Cerebellar cortex (tissue), 1 donor: ENCODE data around the gene PCDHA1.
A peak's percentile ranks its signal among the peaks of the same experiment; 100 is the strongest.

Experiments used
- DNase-seq: peaks from one replicate; pipeline ENCODE4 v3.0.0-alpha.2; 2015; ENCODE audit warnings: low spot score

Gene PCDHA1

DNA sequence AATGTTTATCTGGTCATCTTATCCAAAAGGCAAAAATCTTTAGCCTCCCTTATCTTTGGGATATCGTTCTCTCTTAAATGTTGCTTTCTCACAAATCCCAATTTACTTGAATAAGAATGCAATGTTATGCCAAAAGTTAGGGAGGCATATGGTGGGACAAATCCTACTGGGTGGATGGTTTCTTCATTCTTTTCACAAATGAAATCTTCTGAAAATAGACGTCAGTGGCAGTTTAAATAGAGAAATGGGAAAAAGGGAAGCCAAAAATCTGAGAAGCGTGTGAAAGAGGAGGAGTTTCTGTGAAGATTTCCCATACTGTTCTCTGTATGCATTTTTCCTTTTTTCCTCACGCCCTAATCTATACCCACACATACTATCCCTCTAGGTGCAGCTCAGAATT is 137.7 kb downstream of the PCDHA1 start:
- peak; percentile 11 for DNase-seq

DNA sequence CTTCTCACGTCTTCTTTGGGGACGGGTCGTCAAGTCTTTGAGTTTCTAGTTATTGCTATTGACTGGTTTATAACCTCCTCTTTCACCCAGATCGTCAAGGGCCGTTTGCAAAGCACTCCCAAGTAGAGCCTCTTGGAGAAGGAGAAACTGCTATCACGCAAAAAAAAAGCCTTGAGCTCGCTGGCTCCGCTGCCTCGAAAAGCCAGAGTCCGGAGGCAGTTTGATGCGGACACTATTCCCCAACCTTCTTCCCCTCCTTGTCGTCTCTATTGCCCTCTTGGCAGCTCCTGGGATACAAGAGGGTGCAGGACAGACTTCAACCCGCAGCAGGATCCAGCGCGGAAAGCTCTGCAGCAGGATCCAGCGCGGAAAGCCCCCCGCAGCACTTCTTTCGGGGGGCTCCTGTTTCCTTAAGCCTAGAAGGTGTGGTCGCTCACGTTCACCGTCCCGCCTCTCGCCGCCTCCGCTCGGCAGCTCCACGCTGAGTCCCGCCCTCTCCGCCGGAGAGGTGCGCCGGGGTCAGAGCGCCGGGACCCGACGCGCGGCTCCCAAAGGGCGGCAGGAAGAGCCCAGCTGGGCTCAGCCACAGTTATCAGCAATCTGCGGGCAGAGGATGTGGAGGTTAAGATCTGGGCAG is 140.0 kb downstream of the PCDHA1 start, which contains the start of gene PCDHAC1:
PCDHAC1 (plus strand) TSS at position 494 of the 637 bp plus-strand sequence. CDS start 594 bp downstream, outside the sequence.
- peak; percentile 51 for DNase-seq

DNA sequence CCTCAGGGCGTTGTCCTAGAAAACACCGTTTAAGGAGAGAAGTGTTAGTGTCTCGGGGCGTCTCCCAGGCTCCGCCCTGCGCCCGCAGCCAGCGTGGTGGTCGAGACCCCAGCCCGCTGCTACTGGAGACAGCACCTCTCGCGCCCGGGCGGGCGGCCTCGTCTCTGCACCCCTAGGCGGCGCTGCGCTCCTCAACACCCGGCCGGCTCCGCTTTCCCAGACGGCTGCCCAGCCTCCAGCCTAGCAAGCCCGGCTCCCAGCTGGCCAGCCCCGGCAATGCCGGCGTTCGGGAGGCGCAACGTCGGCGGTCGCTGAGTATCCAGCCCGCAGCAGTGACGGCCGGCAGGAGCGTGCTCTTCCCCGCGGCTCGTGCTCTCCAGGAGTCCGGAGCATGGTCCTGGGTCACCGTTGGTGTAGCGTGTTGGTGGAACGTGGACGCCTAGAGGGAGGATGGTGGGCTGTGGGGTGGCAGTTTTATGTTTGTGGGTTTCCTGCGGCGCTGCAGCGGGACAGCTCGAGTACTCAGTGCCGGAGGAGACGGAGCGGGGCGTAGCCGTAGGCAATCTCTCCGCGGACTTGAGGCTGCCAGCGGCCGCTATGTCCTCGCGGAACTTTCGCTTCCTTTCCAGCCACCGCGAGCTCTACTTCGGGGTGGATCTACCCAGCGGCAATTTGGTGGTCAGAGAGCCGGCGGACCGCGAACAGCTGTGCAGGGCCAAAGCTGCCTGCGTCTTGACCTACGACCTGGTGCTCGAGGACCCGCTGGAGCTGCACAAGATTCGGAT is 140.7 kb downstream of the PCDHA1 start:
- peak; percentile 83 for DNase-seq

DNA sequence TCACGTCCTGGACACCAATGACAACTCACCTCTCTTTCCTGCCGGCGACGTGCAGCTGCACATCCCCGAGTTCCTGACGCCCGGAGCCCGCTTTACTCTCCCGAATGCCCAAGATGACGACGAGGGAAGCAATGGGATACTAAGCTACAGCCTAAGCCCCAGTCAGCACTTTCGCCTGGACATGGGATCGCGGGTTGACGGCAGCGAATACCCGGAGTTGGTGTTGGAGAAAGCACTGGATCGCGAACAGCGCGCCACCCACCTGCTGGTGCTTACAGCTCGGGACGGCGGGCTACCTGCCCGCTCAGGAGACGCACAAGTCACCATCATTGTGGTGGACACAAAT is 141.3 kb downstream of the PCDHA1 start:
- DNase-seq = peak; percentile 20

DNA sequence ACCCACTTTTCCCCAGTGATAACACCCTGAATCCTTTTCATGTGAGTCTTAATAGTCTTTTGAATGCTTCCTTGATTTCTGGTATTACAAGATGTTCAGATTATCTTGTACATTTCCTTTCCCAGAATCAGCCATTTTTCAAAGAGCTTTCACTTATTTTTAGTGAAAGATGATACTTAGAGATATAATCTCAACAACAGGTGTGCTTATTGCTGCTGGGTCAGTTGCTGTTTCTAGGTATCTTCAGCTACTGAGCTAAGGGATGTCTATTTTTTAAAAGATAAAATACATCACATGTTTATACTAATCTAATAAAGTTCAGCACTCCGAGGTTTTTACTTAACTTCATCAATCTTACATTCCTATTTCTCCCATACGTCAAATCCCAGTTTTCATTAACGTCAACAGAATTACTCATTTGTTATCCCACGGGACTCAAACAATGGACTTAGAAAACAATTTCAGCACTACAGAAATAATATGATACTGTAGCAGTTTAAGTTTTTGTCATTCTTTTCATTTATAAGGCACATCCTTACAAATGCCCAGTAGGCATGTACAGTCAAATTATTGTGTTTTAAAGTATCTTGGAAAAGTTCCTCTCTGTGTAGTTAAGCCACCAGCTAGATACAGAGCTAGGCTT is 149.1 kb downstream of the PCDHA1 start:
- no peak for DNase-seq

DNA sequence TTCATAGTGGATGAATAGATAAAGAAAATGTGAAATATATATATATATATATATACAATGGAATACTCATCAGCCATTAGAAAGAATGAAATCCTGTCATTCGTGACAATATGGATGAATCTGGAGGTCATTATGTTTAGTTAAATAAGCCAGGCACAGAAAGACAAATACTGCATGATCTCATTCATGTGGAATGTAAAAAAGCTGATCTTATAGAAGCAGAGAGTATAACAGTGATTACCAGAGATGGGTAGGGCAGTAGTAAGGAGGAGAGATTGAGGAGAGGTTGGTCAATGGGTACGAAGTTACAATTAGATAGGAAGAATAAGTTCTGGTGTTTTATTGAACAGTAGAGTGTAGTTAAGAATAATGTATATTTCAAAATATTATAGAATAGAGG is 160.6 kb downstream of the PCDHA1 start:
- DNase-seq = no peak

DNA sequence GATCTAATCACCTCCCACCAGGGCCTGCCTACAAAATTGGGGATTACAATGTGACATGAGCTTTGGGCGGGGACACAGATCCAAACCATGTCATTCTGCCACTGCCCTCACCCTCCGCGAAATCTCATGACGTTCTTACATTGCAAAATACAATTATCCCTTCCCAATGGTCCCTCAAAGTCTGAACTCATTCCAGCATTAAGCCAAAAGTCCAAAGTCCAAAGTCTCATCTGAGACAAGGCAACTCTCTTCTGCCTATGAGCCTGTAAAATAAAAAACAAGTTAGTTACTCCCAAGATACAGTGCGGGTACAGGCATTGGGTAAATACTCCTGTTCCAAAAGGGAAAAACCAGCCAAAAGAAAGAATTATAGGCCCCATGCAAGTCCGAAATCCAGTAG is 165.7 kb downstream of the PCDHA1 start:
- no peak for DNase-seq

DNA sequence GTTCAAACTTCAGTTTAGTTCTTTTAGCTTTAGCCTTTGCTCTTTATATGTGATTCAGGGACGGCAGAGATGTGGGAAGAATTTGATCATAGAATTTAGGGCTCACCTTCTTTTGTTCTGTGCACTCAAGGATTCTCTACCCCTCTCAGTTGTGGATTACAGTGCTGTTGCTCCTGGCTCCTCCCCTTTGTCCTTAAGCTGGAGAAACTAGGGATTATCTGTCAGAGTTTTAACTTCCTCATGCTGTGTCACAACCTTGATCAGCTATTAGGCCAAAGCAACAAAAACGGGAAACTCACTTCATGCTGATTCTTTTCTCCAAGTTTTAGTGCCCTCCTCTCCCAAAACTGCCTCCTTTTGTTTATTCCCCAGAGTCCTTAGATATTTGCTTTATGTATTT is 167.3 kb downstream of the PCDHA1 start:
- no peak for DNase-seq

DNA sequence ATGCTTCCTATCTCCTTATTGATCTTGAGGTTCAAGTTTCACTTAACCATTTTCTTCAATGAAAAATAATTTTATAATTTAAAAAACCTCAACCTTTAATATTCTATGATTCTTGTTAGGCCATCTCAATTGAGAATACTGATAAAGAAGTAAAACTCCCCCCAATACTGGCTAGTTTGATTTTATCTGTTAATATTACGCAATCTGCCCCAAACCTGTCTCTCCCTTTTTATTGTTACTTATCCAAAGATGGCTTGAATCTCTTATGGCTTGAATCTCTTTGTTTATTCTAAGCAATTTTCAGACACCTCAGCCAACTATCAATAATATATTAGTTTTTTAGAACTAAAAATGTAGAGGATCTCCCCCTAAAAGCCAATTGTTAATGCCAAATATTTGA is 176.2 kb downstream of the PCDHA1 start:
- no peak for DNase-seq

DNA sequence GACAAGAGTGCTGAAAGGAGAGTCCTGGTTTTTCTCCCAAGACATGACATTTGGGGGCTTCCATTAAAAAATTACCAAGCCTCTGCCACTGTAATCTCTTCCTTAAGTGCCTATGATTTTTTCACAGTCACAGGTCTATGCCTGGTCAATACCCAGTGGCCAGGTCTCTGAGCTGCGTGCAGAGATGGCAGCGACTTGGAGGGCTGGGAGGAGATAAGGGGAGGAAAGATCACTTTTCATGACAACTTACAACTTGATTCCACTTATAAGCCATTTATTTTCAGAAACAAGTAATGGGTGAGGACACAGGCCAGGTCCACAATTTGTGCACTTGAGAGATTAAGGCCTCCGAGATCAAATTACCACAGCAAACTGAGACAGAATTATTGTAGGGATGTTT is 178.4 kb downstream of the PCDHA1 start:
- DNase-seq = no peak

DNA sequence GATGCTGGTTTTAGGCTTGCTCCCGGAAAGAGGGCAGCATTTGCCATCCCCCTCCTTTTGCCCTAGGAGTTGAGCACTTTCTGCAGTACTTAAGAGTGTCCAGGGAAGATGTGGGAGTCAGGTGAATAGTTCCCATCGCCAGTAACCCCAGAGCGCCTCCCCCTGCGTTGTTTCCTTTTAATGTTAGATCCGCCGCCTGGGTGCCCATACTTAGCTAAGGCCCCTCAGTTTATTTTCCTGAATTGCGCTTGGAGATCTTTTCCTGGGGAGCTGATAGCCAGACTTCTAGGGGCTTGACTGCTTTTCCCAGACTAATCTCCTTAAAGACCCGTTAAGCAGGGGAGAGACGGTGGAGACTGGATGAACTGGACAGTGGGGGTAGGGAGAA is 180.0 kb downstream of the PCDHA1 start:
- no peak for DNase-seq

DNA sequence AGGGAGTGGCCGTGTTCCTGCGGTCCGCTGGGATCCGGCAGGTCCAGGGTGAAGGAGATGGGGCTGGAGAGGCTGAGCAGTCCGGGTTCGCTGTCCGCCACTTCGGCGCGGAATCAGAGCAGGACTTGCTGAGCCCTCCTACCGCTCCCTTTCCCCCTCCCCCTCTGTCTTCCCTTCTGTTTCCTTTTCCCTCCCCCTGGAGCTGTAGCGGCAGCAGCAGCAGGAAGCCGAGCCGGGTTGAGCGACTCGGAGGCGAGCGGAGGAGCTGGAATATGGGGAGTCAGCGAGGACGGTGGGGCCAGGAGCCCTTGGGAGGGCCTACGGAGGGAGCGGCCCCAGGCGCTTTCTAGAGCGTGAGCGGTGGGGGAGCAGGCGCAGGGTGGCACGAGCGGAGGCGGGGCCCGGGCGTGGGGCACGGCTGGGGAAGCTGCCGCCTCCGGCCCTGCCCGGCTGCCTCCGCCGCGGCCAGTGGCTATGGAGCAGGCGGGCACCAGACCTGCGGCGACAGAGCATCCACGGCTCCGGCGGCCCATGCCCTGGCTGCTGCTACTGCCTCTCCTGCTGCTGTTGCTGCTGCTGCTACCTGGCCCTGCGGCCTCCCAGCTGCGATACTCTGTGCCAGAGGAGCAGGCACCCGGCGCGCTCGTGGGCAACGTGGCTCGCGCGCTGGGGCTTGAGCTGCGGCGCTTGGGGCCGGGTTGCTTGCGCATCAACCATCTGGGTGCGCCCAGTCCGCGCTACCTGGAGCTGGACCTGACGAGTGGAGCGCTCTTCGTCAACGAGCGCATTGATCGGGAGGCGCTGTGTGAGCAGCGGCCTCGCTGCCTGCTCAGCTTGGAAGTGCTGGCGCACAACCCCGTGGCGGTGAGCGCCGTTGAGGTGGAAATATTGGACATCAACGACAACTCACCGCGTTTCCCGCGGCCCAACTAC is 180.6 kb downstream of the PCDHA1 start, which contains the start of gene PCDHAC2:
PCDHAC2 (plus strand) TSS at position 184 of the 933 bp plus-strand sequence; CDS start at position 475, 291 bp downstream.
- DNase-seq = peak; percentile 86

DNA sequence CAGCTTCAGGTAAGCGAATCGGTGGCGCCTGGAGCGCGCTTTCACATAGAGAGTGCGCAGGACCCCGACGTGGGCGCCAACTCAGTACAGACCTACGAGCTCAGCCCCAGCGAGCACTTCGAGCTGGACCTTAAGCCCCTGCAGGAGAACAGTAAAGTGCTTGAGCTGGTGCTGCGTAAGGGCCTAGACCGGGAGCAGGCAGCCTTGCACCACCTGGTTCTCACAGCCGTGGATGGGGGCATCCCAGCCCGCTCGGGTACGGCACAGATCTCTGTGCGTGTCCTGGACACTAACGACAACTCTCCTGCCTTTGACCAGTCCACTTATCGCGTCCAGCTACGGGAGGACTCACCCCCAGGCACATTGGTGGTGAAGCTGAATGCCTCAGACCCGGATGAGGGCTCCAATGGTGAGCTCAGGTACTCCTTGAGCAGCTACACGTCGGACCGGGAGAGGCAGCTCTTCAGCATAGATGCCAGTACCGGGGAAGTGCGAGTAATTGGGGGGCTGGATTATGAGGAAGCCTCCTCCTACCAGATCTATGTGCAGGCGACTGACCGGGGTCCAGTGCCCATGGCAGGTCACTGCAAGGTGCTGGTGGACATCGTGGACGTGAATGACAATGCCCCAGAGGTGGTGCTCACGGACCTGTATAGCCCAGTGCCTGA is 181.4 kb downstream of the PCDHA1 start:
- DNase-seq = peak; percentile 25

DNA sequence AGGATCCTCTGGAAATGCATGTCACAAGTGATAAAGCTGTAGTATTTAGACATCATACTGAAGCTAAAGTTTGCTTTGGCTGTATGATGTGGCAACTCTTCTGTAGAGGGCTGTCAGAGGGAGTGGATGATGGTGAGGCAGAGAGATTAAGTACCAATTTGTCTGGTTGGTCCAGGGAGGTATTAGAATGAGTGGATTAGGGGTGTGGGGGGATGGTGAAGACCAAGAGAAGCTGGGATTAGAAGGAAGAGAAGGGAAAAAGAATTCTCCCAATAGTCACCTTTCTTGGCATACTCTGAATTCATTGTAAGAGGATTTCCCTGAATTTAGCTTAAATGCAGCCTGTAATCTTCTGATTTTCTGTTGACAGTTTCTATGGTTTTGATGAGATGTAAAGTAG is 183.9 kb downstream of the PCDHA1 start:
- no peak for DNase-seq

DNA sequence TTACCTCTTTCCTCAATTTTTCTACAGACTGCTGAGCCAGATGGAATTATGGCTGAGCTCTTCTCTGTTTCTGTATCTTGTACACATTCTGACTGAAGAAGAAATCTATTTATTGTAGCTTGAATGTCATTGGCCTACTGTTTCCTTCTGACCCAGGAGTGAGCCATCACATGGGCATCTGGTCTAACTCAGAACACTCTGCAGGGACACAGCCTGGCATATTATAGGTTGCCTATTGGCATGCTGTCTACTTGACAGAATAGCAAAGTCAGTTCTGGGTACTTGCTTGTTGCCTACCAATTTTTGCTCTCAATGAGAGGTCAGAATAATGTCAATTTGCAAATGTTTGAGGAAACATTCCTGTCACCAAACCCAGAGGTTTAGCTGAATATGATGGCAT is 187.6 kb downstream of the PCDHA1 start:
- DNase-seq = peak; percentile 59

DNA sequence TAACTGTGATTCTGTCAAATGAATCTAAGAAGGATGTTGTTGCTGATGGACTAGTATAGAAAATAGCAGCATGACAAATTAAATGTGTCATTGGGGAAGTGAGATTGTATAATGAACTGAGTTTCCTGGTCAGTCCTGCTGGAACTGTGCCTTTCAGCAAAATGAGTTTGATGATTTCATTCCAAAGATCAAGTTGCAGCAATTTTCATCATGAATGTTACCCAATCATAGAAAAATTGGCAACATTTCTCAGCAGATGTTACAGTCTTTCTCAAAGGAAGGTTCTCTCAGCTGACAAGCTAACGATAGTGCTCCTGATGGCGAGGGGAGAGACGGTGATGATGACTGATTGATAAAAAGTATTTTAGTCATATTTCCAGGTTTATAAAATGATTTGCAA is 191.1 kb downstream of the PCDHA1 start:
- DNase-seq = no peak

DNA sequence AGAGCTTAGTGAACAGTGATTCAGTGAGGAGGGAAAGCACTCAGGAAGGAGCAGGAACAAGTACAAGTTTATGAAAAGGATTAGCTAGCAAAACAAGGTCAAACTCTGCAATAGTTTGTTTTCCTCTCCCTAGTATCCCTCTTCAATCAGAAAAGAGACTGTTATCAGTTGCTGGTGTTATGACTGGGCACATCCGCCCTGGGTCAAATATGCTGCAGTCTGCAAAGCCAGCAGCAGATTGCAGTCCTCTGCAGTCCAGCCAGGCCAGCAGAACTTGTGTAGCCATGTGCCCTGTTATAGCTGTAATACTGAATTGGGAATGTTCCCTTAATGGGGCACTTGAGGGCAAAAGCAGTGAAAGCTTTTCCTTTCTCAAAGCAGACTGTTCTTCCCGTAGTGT is 192.3 kb downstream of the PCDHA1 start:
- no peak for DNase-seq

DNA sequence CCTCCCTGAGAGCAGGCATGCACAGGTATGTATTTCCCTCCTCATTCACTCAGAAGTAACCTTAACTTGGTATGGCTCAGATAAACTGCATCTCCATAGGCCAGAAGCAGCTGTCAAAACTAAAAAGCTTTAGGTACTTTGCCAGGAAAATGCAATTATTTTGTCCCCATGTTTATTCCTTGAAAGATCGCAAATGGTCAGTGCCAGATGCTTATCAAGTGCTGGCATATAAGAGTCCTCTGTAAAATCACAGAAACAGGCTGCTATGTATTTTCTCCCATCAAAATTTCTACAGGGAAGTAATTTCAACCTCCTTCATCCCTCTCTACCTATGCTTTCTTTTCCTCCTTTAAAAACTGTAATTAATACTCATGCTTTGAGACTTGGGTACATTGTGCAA is 193.0 kb downstream of the PCDHA1 start:
- no peak for DNase-seq

DNA sequence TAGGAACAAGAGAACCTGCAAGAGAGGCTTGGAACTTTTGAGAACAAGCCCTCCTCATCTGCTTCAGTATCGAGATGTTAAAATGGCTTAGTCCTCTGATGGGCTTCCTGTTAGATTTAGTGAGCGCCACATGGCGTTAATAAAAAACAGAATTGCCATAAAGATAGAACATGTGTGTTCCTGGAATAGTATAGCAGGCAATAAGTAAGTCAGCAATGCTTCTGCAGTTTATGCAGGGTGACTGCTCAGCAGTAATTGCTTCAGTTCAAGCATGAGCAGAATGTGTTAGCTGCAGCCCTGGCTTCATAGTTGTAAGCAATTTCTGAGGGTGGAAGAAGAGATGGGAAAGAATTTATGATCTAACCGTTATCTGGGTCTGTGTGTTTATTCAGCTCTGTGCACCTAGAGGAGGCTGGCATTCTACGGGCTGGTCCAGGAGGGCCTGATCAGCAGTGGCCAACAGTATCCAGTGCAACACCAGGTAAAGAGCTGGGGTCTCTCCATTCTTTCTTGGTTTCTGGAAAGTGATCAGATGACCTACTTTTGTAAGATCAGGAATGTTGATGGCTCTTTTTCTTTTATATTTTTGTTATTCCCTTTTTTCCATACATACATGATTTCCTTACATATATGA is 196.3 kb downstream of the PCDHA1 start:
- DNase-seq = no peak

DNA sequence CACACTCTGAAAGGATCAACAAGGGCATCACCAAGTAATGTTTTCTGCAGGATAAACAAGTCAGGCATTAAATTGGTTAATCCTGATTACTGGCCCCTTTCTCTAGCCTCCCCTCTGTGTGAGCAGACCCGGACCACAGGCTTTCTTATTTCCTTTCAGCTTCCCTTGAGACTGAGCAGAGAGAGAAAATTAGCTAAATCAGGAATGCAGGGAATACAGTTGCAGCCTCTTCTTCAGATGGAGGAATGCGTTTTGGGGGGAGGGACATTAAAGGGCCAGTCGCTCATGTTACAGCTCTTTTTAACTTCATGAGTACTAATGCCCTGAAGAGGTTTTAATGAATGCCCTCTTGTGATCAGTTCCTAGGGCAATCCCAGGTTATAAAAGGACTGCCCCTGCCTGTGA is 200.2 kb downstream of the PCDHA1 start:
- DNase-seq = no peak

DNA sequence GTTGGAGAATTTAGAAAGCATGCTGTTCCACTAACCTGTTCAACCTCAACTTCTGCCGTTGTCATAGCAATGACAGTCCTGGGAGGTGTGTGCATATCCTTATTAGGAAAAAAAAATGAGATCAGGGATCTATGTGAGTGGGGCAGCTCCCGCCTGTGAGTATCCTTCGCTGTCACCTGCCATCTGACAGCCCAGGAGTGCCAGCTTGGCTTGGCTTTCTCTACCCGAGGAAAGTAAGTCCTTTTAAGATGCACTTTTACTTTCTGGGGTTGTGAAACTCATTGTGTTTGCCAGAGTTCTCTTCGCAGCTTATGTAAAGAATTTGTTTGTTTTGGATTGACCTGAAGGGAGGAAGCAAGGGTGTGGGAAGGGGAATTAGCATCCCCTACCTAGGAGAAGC is 202.2 kb downstream of the PCDHA1 start:
- peak; percentile 88 for DNase-seq
